K562 (cell line): ENCODE data around the gene PLCD1. TPM values are rescaled to one million over a fixed set of nuclear protein-coding genes. Genes with fewer than 3 reads are reported as not detected.
A peak's percentile ranks its signal among the peaks of the same experiment; 100 is the strongest.

Experiments
- ATF1 ChIP-seq, 2 experiments: fragments of 450-650 bp in 1 of 2; IDR thresholded peaks; 2 replicates each; pipeline ENCODE4 v1.6.1; 2016; ENCODE audit warnings: missing compliant biosample characterization in 1 of 2, missing genetic modification characterization in 1 of 2
- CREBBP ChIP-seq: IDR thresholded peaks from one replicate; pipeline ENCODE4 v1.6.1; 2012; ENCODE audit warnings: low read depth, mild to moderate bottlenecking, control low read depth, inconsistent platforms, low read length
- ELF4 ChIP-seq: fragments of 450-650 bp; formaldehyde crosslinking; IDR thresholded peaks from 2 replicates; pipeline ENCODE4 v1.4.0; 2022; ENCODE audit warnings: missing genetic modification characterization
- GABPA ChIP-seq: fragments of 200-800 bp; sonication (Bioruptor generic); conservative IDR thresholded peaks from 2 replicates; pipeline ENCODE4 v1.6.1; 2016; ENCODE audit warnings: low read depth, missing genetic modification characterization, missing compliant biosample characterization
- KLF13 ChIP-seq: fragments of 450-650 bp; IDR thresholded peaks from 2 replicates; pipeline ENCODE4 v1.6.1; 2016; ENCODE audit warnings: missing genetic modification characterization, low read depth, mild to moderate bottlenecking, missing compliant biosample characterization, moderate library complexity, borderline replicate concordance
- MYBL2 ChIP-seq, 2 experiments: fragments of 450-650 bp in 1 of 2; sonication (generic) in 1 of 2; formaldehyde crosslinking in 1 of 2; IDR thresholded peaks; 2 replicates each; pipeline versions ENCODE4 v1.6.1 to v1.8.1; 2017 to 2022; ENCODE audit warnings: borderline replicate concordance in 1 of 2, inconsistent platforms in 1 of 2, low read depth in 1 of 2, mild to moderate bottlenecking in 1 of 2, missing genetic modification reagents in 1 of 2, moderate library complexity in 1 of 2
- NCOR1 ChIP-seq: fragments of 450-650 bp; IDR thresholded peaks from 2 replicates; pipeline ENCODE4 v1.6.1; 2016; ENCODE audit warnings: mild to moderate bottlenecking, moderate library complexity
- NUFIP1 ChIP-seq: fragments of 450-650 bp; IDR thresholded peaks from 2 replicates; pipeline ENCODE4 v1.6.1; 2018; ENCODE audit not compliant: partially characterized antibody
- POLR3A ChIP-seq: IDR thresholded peaks from 2 replicates; pipeline ENCODE4 v1.6.1; 2011; ENCODE audit warnings: borderline replicate concordance, mild to moderate bottlenecking, moderate library complexity; ENCODE audit not compliant: insufficient read length, insufficient read depth; ENCODE audit errors: extremely low read depth
- RBM39 ChIP-seq: fragments of 200-400 bp; formaldehyde crosslinking; optimal IDR thresholded peaks from 2 replicates; pipeline ENCODE3; 2018; ENCODE audit warnings: low read depth, low read length
- RFX5 ChIP-seq: IDR thresholded peaks from 2 replicates; pipeline ENCODE4 v1.6.1; 2011; ENCODE audit warnings: low read depth, mild to moderate bottlenecking, improper control_type of control experiment, low read length
- SMARCB1 ChIP-seq: IDR thresholded peaks from 2 replicates; pipeline ENCODE4 v1.6.1; 2011; ENCODE audit warnings: improper control_type of control experiment, low read depth; ENCODE audit not compliant: insufficient read length
- TEAD4 ChIP-seq, 2 experiments: sonication (generic) in 1 of 2; formaldehyde crosslinking in 1 of 2; IDR thresholded peaks; 2 replicates each; pipeline versions ENCODE4 v1.6.1 to v1.8.0; 2012 to 2022; ENCODE audit warnings: borderline replicate concordance in 1 of 2, inconsistent platforms in 1 of 2, low read length in 1 of 2, mild to moderate bottlenecking in 1 of 2, missing genetic modification reagents in 1 of 2
- VEZF1 ChIP-seq: fragments of 200-800 bp; sonication (Bioruptor generic); IDR thresholded peaks from 2 replicates; pipeline ENCODE4 v1.6.1; 2017; ENCODE audit warnings: missing genetic modification characterization, missing compliant biosample characterization
- WHSC1 ChIP-seq: IDR thresholded peaks from one replicate; pipeline ENCODE4 v1.6.1; 2012; ENCODE audit warnings: low read length, control low read depth, inconsistent platforms
- ZNF124 ChIP-seq: sonication (generic); formaldehyde crosslinking; IDR thresholded peaks from 2 replicates; pipeline ENCODE4 v1.8.1; 2022; ENCODE audit warnings: missing genetic modification reagents
- ZNF436 ChIP-seq: fragments of 250-450, 450-650 bp; sonication (Bioruptor Pico); formaldehyde crosslinking; IDR thresholded peaks from 2 replicates; pipeline ENCODE4 v1.7.0; 2020; ENCODE audit warnings: mild to moderate bottlenecking
- ZNF778 ChIP-seq: fragments of 450-650 bp; formaldehyde crosslinking; IDR thresholded peaks from 2 replicates; pipeline ENCODE4 v1.4.0; 2020; ENCODE audit warnings: mild to moderate bottlenecking, moderate library complexity
- polyA plus RNA-seq, 8 experiments: library from polyadenylated mRNA; depleted of rRNA in 4 of 8; stranded (reverse) in 5 of 8; unstranded in 3 of 8; fragments of >200 nt; fragmentation: Nextera tagmentation in 2 of 8; fragmentation: Illumina TruSeq in 1 of 8; extraction: Ambion mirVana in 2 of 8; extraction: Trizol in 1 of 8; gene quantifications; 2 replicates each; pipeline versions ENCODE4 v1.2.1 to v1.2.3, GENCODE V29; 2011 to 2014; ENCODE audit warnings: inconsistent platforms in 1 of 8, missing spikeins in 1 of 8
- total RNA-seq, 7 experiments: library from RNA; depleted of rRNA in 6 of 7; stranded (reverse); fragments of >200 nt in 6 of 7; fragmentation: Illumina TruSeq in 2 of 7; extraction: Trizol in 2 of 7; gene quantifications; 2 replicates each; pipeline versions ENCODE4 v1.2.1 to v1.2.3, GENCODE V29; 2011 to 2021; ENCODE audit warnings: low replicate concordance in 1 of 7
- TF ChIP-seq, protein P1 (sequence below): sonication (generic); formaldehyde crosslinking; IDR thresholded peaks from 2 replicates; pipeline ENCODE4 v1.8.0; 2023; ENCODE audit warnings: mild to moderate bottlenecking, missing genetic modification reagents

The PLCD1 gene
- total and polyA plus RNA-seq, 9 of the 15 experiments (the other 6 are each of a cell fraction or from before 2014, with no cell fraction given), result 5.4 to 209 (median 116) TPM

DNA sequence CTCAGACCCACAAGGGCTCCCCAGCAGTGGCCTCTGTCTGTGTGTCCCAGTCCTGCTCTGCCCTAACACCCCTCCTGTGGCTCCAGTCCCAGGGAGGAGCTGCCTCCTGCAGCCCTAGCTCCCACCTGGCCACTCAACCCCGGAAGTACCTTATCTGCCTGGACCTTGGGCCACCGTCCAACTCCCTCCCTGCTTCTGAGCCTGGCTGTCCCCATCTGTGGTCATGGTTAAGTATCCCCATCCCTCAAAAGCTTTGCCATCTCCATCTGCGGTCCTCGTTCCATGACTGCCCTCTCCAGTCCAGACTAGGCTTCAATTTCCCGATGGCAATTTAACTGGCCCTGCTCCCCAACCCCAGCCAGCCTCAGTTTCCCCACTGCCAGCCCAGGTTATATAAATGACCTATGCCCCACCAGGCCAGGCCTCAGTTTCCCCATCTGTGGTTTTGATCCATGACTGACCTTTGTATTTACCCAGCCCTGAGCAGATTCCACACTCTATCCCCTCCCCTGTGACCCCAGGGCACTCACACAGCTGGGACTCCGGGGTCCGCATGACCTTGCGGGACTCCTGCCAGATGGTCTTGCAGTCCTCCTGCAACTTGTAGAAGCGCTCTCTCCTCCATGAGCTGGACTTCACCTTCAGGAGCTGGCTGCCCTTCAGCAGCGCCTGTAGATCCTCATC lies 9.6 kb downstream of the PLCD1 start (continued):
- TF ChIP-seq, protein P1, sequence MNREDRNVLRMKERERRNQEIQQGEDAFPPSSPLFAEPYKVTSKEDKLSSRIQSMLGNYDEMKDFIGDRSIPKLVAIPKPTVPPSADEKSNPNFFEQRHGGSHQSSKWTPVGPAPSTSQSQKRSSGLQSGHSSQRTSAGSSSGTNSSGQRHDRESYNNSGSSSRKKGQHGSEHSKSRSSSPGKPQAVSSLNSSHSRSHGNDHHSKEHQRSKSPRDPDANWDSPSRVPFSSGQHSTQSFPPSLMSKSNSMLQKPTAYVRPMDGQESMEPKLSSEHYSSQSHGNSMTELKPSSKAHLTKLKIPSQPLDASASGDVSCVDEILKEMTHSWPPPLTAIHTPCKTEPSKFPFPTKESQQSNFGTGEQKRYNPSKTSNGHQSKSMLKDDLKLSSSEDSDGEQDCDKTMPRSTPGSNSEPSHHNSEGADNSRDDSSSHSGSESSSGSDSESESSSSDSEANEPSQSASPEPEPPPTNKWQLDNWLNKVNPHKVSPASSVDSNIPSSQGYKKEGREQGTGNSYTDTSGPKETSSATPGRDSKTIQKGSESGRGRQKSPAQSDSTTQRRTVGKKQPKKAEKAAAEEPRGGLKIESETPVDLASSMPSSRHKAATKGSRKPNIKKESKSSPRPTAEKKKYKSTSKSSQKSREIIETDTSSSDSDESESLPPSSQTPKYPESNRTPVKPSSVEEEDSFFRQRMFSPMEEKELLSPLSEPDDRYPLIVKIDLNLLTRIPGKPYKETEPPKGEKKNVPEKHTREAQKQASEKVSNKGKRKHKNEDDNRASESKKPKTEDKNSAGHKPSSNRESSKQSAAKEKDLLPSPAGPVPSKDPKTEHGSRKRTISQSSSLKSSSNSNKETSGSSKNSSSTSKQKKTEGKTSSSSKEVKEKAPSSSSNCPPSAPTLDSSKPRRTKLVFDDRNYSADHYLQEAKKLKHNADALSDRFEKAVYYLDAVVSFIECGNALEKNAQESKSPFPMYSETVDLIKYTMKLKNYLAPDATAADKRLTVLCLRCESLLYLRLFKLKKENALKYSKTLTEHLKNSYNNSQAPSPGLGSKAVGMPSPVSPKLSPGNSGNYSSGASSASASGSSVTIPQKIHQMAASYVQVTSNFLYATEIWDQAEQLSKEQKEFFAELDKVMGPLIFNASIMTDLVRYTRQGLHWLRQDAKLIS (CRISPR knock-in tag), result no peak
- TF ChIP-seq WHSC1 (no peak), RFX5 (no peak), ZNF778 (CRISPR knock-in tag) (no peak), MYBL2 (IDR thresholded peaks at IDR 0.05; ENCODE audit: low read depth) (no peak), MYBL2 (CRISPR knock-in tag; IDR thresholded peaks at IDR 0.05; ENCODE audit: borderline replicate concordance) (no peak), ZNF124 (CRISPR knock-in tag) (no peak), VEZF1 (CRISPR knock-in tag) (no peak), ZNF436 (CRISPR knock-in tag) (no peak), TEAD4 (IDR thresholded peaks at IDR 0.05; ENCODE audit: low read length) (no peak), TEAD4 (CRISPR knock-in tag; IDR thresholded peaks at IDR 0.05; ENCODE audit: borderline replicate concordance) (no peak), CREBBP (no peak), GABPA (tag) (peak; percentile 37; the same call in 1 of the 2 replicates), RBM39 (no peak), KLF13 (tag) (no peak), NUFIP1 (no peak), ATF1 (CRISPR knock-in tag; IDR thresholded peaks at IDR 0.05) (no peak), ATF1 (tag; IDR thresholded peaks at IDR 0.05) (no peak), POLR3A (no peak), NCOR1 (no peak), SMARCB1 (no peak), ELF4 (CRISPR knock-in tag) (no peak)
- TF ChIP-seq, all 486 proteins: peak for 49
